Hepatic stellate cell (primary cell): Measurements from ENCODE around the gene EDC3.
"Not testable (repeated sequence)": the region's sequence is repeated elsewhere in the genome, so short reads cannot be mapped to it uniquely, and the experiment has no call there.

Experiments
- DNase-seq: peaks from one replicate; pipeline ENCODE4 v3.0.0; 2011; ENCODE audit warnings: low spot score

EDC3 gene

DNA sequence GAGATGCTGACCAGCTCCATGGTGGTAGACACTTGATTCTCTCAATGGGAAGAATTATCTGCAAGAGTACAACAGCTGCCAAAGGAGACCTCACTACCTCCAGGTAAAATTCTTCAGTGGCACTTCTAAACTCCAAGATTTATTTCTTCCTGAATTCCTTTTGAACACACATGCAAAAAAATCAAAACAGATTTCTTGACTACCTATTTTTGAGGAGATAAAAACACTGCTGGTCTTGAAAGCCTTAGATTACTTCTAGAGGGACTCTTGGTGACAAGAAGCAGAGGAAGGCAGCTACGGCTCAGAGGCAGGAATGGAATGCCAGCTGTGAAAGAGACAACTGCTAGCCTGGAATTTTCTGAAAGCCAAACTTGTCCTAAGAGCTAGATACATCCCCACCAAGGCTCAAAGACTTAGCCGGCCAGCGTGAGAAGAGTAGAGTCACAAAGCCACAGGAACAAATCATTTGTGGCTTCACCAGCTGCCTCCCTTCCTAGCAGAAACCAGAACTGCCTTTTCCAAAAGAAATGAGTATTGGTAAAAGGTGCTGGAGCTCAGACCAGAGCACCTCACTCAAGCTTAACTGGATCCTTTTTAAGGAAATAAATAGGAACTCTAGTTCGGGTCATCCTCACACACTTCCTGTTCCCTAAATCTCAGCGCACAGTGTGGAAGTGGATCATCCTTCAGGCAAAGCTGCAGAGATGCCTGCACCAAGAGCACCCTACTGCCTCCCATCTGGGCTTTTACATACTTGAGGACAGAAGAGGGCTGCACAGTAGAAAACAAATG is 47.6 kb downstream of the EDC3 start:
- no peak for DNase-seq

DNA sequence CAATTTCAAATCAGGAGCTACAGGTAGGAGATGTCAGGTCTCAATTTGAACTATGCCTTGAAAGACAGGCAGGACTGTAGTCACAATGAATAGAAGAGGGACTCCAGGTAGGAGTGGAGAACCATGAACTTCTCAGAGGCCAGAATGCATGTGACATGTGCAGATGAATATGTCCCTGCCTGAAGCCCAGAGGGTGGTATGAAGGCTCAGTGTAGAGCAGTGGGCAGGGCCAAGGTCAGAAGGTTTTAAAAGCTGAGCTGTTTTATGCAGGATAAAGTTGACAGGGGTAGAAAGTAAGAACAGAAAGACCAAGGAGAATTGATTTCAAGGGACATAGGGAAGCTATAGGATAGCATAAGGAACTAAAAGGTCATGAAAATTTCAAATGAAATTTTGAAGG is 49.3 kb downstream of the EDC3 start:
- DNase-seq, result no peak

GRCh38 chr15:74643665-74644204 is 52.1 kb downstream of the EDC3 start:
- DNase-seq, result no peak

DNA sequence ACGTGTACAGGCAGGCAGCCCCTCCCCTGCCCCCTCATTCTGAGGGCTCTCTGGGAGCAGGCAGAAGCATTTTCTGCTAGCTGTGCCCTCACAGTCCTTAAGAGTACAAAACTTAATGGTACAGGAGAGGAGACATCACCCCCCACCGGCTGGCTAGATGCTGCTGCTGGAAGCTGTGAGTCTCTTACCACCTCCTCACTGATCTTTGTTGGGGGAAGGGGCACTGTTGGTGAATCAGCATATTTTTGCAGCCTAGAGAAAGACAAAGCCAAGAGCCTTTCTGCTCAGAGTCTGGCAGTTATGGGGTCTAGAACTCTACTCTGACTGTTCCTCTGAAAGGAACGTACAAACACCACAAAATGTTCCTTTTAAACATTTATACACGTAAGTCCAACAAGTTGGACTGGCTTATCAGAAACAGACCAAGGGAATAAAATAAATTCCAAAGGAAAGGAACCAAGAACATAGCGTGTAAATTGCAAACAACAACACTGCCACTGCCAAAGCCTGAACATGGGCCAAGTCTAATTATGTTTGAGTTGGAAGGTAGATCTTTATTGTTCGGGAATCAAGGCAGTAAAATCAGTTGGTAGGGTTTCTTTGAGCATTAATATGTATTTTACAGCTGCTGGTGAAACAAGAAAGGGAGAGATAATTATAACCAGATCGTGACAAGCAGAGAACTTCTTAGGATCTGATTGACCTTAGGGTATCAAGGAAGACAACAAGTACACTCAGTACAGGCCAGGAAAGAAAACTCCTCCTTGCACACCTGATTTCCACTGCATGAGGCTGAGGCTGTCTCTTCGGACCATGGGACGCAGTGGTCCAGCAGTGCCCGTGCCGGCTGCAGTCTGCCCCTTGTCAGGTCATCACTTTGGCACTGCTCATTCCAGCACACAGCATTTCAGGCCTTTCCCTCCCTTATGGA is 52.8 kb downstream of the EDC3 start:
- no peak for DNase-seq

GRCh38 chr15:74642348-74642733 is 53.5 kb downstream of the EDC3 start:
- DNase-seq, result no peak

DNA sequence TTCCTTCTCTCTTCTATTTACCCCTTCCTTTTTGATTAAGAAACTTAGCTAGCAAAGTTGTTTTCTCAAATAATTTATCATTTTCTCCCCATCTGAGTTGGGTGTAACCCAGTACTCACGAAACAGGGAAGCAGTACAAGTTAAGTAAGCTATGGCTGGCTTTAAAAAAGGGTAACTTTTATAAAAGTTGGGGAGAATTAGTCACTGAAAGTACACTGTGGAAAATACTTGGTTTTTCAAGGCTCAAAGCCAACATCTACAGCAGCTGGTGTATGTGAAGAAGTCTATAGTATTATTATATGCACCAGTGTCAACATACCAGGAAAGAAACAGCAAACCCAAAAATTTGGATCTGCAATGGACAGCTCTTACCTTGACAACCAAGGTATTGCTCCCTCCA is 54.7 kb downstream of the EDC3 start:
- DNase-seq, result no peak

GRCh38 chr15:74636984-74637383 is 58.8 kb downstream of the EDC3 start:
- DNase-seq, result no peak

DNA sequence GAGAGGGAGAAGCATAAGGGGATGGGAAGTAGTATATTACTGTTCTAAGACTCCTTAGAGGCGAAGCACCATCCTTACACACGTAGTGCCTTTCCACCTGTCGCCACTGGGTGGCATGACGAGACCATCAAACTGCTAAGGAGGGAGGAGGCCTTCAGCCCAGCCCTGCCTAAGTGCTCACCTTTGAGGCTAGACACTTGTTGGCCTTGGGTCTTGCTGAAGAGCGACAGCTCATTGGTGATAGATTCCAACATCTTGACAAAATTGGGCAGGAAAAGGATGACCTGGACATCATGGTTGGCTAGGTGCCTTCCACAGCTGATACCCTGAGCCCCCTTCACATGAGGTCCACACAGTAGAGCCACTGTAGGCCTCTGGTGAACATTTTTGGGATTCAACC is 60.6 kb downstream of the EDC3 start:
- DNase-seq, result peak; percentile 65

GRCh38 chr15:74633781-74634180 is 62.0 kb downstream of the EDC3 start:
- DNase-seq, result no peak

DNA sequence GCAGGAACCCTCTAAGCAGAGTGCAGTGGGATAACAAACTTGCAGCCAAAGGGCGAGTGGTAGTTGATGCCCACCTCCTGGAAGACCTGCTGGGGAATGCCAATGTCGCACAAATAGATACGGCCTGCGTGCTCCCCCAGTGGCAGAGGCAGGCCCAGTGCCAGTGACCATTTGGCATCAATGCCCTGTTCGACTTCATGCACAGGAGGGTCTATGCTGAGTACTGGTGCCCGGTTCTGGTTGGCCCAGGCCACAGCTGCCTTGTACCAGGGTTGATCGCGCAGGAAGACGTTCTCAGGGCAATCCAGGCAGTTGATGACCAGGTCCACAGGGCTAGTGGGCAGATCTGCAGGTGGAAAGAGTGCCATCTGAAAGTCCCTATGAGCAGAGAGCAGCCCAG is 63.2 kb downstream of the EDC3 start:
- DNase-seq, result no peak

DNA sequence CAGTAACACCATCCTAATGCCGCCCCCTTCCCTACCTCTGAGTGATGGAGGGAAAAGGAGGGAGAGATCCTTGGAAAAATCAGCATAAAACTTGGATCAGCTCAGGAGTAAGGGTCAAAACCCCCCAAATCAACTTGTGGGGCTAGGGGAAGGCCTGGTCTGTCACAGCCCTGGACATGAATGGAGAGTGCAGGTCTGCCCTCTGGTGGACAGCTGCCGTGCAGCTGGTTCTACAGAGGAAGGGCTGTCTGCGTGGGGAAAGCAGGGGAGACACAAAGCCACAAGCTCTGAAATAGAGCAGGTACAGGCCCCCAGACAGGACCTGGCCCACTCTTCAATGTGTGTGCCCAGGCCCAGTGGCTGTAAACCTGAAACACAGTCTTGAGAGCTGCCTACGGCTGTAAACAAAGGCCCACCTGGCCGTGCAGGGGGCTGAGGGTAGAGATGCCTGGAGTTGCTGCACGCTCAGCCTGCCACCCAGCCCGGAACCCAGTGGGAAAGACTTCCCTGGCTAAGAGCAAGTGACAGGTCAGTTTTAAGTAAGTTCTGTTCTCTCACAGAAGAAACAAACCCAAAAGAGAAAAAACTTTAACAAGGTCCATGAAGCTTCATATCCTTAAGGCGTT is 63.8 kb downstream of the EDC3 start:
- DNase-seq, result peak; percentile 79

- DNase-seq, result no peak
Observed at GRCh38 chr15:74631408-74631807, 64.4 kb downstream of the EDC3 start.

GRCh38 chr15:74631087-74631385 is 64.8 kb downstream of the EDC3 start:
- DNase-seq, result no peak

- DNase-seq, result no peak
Observed at GRCh38 chr15:74630284-74631086, 65.3 kb downstream of the EDC3 start.

DNA sequence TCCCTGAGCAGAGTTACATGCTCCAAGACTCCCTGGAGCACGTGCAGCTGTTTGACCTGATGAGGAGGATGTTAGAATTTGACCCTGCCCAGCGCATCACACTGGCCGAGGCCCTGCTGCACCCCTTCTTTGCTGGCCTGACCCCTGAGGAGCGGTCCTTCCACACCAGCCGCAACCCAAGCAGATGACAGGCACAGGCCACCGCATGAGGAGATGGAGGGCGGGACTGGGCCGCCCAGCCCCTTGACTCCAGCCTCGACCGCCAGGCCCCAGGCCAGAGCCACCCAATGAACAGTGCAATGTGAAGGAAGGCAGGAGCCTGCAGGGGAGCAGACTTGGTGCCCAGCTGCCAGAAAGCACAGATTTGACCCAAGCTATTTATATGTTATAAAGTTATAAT is 66.1 kb downstream of the EDC3 start:
- DNase-seq, result not testable (repeated sequence)

- no peak for DNase-seq
Observed at GRCh38 chr15:74628949-74629348, 66.9 kb downstream of the EDC3 start.

DNA sequence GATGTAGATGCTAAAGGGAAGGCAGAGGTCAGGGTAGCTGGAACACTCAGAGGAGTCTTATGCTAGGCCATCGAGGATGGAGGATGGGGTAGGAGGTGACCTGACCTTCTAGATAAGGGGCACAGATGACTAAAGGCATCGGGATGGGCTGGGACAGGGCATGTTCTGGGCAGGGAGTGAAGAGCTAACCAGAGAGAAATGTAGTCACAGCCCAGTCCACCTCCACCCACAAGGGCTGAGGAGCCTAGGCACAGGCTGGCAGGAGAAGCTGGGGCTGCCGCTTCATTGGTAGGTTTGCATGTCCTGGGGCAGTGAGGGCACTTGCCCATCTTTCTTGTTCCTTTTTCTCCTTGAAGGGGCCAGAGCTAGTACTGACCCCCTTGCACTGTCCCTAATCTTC is 67.6 kb downstream of the EDC3 start:
- no peak for DNase-seq

DNA sequence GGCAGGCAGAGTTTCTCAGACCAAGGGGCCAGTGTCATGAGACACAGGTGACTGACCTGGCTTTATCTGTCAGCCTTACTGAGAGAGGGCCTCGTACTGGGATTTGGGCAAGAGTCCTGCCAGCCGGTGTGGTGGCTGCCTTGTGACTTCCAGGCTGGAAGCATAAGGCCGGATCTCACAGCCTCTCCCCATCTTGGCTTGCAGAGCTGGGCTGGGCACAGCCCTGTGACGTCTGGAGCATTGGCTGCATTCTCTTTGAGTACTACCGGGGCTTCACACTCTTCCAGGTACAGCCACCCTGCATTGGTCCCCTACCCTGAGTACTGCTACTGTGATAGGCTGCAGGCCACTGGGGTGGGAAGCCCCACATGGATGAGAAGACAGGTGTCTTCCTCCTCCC is 68.1 kb downstream of the EDC3 start:
- DNase-seq, result no peak

- no peak for DNase-seq
Observed at GRCh38 chr15:74626752-74627692, 68.8 kb downstream of the EDC3 start.

DNA sequence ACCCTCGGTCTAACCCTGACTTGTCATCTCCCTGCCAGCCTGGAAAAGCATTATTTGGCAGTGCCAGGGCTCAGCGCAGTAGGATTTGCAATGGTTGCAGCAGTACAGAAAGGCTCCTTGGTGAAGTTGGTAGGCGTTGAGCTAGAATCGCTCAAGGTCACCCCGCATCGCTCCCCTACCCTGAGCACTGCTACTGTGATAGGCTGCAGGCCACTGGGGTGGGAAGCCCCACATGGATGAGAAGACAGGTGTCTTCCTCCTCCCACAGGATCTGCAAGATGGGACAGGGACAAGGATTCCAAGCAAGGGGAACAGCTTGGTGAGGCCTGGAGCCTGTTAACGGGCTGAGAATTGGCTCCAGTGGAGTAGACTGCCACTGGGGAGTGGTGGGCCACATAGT is 69.5 kb downstream of the EDC3 start:
- DNase-seq, result no peak

DNA sequence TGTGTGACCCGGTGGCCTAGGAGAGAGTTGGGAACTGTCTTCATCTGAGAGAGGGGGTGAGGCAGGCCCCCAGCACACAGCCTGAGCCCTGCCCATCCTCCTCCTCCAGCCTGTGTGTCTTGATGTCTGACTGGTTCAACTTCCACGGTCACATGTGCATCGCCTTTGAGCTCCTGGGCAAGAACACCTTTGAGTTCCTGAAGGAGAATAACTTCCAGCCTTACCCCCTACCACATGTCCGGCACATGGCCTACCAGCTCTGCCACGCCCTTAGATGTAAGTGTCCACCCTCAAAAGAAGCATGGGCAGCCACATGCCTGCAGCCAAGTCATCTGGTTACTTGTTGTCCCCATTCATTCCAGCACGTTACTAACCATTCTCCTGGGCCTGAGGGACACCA is 70.1 kb downstream of the EDC3 start:
- no peak for DNase-seq
